HG03354 (cell line): ENCODE results near the gene C1QTNF6.

Experiments used
- ATAC-seq: cut with Tn5 transposase; IDR thresholded peaks from one replicate; pipeline ENCODE4 v1.9.1; 2021; ENCODE audit warnings: mild to moderate bottlenecking; ENCODE audit not compliant: unreplicated experiment, poor library complexity, severe bottlenecking

C1QTNF6 gene

DNA sequence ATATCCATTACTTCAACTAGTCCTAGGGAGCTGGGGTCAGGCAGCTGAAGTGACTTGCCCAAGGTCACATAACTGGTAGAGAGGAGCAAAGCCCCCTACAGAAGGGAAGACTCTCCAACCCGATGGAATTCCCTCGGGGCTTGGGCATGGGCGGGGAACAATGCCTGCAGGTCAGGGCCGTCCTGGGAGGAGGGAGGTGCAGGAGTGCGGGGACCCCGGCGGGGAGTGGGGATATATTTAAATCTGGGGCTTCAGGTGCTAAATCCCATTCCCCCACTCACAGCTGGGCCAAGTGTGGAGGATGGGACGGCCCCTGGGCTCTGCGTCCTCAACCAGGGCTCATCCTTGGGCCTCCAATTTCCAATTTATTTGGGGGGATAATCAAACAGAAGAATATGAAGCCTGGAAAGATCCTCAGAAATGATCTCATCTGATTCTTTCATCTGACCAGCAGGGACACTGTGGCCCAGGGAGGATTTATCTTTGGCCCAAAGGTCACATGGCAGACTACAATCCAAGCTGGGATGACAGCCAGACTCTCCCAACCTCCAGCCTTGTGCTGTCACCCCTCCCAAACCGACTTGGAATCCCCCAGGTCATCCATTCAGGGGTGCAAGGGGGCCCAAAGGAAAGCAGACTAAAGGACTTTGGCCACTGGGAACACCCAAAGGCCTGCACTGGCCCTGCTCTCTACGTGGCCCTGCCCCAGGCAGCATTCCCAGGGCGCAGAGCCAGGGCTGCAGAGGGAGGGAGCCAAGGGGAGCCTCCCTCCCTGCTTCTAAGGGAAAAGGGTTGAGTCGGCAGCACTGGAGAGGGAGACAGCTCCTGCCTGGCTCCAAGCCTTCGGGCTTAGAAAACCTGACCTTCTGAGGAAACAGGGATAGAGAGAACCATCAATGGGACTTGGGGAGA, 8.7 kb upstream of the C1QTNF6 start:
- no peak for ATAC-seq

DNA sequence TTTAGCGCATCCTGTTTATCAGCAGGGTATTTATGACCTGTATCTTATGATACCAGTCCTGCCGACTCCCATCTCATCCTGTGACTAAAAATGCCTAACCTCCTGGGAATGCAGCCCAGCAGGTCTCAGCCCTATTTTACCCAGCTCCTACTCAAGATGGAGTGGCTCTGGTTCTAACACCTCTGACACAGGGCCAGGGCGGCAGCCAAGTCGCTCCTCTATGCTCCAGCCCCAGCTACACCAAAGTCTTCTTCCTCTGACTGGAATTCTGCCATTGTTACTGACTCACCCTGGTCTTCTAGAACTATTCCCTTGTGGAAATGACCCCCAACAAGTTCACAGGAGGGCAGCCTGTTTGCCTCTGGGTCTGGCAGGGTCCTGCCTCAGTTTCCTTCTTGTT, 7.9 kb upstream of the C1QTNF6 start:
- ATAC-seq = no peak

- ATAC-seq = no peak
These were observed 6.7 kb upstream of the C1QTNF6 start for GRCh38 chr22:37194750-37195149.

- ATAC-seq = no peak
These were observed 5.7 kb upstream of the C1QTNF6 start for GRCh38 chr22:37193629-37194191.

DNA sequence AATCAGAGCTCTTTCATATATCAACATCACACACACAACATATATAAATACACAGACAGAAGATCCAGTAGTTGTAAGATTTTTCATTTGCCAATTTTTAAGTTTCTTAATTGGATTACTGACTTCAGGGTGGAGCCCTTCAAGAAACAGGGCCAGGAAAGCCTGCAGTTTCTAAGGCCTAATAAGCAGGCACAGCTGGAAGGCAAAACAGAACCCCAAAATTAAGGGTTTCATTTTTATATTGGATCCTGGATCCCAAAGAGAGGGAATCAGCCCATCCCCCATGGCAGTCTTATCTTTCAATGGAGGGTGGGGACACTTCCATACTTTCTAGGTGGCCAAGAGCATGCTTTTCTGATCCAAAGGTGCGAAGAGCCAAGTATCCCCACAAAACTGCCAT, 4.7 kb upstream of the C1QTNF6 start:
- ATAC-seq = no peak

DNA sequence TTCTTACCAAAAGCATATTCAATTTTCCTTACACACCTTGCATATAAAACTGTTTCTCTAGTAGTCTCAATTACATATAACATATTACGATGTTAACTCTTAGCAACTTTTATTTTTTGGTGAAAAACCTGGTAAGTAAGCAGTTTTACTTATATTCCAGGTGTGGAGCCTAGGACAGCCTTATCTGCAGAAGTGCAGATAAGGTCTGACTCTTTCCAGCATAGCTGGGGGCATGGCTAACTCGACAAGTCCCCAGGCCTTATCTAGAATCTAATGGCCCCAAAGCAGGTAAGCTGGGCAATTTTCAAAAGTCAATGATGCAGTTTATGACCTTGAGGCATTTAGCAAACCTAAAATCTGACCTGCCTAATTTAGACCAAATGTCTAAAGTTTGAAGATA, 4.2 kb upstream of the C1QTNF6 start:
- no peak for ATAC-seq

DNA sequence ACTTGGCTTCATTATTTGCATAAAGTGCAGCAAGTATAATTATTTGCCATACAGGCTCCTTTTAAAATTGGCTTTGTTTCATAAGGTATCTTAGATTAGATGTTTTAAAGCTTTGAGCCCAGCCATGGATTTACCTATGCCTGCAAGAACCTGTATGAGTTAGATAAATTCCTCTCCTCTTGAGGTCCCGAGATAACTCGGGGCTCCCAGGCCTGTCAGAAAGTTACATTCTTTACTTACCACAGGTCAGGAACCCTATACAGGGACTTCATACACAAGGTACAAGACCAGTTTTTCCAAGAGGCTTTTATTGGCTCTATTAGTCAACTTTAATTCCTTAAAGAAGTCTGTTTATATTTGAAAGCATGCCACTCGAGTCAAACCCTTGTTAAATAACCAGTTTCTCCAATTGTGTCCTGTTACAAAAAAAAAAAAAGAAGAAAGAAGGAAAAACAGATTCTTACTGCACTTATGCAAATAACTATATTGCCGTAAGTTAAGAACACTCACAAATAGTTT, 2.3 kb upstream of the C1QTNF6 start:
- no peak for ATAC-seq

DNA sequence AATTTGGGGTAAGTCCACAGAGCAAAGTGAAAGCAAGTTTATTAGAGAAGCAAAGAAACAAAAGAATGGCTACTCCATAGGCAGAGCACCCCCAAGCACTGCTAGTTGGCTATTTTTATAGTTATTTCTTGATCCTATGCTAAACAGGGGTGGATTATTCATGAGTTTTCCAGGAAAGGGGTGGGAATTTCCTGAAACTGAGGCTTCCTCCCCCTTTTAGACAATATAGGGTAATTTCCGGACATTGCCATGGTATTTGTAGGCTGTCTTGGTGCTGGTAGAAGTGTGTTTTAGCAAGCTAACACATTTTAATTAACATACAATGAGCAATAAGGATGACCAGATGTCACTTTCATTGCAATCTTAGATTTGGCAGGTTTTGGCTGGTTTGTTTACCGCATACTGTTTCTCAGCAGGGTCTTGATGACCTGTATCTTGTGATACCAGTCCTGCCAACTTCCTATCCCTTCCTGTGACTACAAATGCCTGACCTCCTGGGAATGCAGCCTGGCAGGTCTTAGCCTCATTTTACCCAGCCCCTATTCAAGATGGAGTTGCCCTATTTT, 937 bp upstream of the C1QTNF6 start:
- no peak for ATAC-seq

DNA sequence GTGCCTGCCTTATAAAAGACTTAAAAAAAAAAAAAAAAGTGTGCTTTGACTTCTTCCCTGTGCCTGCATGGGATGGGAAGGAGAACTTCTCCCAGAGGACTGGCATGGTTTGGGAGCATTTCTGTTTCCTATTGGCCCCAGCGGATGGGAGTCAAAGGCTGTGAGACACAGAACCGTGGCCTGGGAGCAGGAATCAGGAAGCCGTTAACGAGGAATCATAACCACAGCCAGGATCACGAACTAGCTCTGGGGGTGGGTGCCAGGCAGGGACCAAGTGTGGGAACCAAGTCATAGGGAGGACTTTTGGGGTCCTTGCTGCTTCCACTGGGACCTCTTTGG, 526 bp downstream of the C1QTNF6 start:
- ATAC-seq = no peak

- no peak for ATAC-seq
These were observed 987 bp downstream of the C1QTNF6 start for GRCh38 chr22:37186997-37187522.

DNA sequence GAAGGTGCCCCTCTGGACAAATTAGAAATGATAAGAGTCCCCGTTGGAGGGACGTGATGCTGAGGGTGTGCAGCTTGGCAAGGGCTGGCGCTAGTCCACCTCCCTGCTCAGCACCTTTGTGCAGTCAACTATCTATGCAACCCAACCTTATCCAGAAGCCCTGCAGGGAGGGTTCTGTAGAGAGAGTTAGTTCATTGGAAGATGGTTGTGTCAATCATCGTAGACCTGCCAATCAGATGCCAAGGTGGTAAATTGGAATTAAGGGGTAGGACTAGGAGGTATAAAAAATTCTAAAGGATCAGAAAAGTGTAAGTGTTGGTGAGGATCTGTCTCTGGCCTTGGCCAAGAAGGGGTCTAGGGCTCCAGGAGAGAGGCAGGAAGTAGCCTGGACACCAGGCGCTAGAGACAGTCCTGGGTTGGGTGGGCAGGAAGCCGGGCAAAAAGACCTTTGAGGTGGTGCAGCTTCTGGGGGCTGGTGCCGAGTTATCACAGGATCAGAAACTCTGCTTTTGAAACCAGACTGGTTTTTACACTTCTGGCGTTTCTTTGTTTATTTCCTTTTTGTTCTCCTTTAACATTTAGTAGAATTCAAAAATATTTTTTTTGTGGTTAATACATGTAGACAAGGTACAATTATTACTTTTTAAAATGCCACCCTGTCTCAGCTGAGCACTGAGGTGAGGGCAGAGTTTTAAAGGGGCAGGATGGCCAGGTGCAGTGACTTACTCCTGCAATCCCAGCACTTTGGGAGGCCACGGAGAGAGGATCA, 1.6 kb downstream of the C1QTNF6 start:
- no peak for ATAC-seq

DNA sequence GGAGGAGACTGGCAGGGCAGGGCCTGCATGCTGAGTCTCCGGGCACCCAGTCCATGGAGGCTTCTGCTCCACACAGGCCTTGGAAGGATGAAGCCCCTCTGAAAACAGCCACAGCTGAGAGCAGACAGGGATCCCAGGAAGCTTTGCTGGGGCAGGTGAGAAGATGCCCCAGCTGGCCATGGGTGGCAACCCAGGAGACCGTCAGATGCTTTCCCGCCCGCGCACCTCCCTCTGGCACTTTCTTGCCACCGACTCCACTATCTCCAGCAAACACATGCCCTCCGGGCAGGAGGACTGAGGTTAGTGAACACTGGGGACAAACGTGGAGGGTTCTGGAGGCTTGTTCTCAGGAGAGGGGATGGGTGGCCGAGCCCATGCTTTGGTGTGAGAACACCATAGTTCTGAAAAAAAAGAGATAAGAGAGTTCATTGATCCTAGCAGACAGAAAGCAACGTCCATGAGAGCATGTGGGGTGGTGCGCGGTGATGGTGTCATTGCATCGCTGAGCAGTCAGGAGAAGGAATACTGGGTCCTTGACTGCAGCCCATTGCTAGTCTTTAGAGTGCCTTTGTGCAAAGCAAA, 2.3 kb downstream of the C1QTNF6 start:
- ATAC-seq = no peak

- no peak for ATAC-seq
These were observed 3.1 kb downstream of the C1QTNF6 start for GRCh38 chr22:37184816-37185541.

DNA sequence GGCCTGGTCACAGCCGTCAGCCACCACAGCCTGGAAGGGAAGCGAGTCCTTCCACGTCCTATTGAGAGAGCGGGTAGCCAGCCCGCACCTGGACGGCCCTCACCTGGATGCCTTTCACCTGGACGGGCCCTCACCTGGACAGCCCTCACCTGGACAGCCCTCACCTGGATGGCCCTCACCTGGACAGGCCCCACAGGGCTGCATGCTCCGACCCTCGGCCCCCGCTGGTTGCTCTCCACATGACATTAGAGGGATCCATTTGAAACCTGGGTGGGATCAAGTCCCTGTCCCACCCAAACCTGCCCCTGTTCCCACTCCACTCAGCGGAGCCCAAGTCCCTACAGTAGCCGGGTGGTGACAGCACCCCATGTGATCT, 3.7 kb downstream of the C1QTNF6 start:
- ATAC-seq = no peak

DNA sequence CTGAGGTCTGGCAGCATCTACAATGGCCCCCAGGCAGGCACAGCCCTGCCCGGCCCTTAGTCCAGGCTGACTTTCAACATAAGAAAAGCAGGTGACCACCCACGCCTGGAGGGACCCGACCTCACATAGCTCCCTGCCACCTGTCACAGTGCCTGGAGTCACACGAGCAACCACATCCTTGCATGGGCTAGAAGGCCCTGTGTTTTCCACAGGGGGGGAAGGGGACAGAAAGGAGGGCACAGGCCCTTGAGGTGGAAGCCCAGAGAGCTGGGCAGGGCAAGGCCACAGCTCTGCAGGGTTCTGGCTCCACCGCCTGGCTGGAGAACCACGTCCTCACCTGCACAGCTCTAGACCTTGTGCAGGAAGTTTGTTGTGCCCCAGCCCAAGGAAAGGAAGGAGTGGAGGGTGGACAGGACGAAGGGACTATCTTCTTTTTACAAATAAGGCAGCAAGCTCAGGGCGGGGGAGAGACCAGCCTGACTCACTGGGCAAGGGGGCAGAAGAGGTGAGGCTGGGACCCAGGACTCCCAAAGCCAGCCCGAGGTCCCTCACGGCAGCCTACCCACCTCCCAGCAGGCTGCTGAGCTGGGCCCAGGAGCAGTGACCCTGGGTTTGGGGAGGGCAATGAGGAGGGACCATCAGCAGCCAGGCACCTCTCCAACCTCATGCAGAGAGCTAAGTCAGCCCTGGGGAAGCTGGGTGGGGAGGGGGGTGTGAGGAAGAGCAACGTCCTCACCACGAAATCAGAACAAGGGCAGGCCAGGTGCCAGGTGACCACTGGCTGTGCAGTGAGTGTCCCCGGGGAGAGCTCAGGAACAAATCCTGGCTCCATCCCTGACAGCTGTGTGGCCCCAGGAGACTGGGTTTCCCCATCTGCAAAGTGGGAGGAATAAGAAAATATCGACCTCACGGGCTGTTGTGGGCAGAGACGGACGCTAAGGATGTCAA, 4.3 kb downstream of the C1QTNF6 start:
- no peak for ATAC-seq

GRCh38 chr22:37182949-37183245, 5.2 kb downstream of the C1QTNF6 start:
- no peak for ATAC-seq

DNA sequence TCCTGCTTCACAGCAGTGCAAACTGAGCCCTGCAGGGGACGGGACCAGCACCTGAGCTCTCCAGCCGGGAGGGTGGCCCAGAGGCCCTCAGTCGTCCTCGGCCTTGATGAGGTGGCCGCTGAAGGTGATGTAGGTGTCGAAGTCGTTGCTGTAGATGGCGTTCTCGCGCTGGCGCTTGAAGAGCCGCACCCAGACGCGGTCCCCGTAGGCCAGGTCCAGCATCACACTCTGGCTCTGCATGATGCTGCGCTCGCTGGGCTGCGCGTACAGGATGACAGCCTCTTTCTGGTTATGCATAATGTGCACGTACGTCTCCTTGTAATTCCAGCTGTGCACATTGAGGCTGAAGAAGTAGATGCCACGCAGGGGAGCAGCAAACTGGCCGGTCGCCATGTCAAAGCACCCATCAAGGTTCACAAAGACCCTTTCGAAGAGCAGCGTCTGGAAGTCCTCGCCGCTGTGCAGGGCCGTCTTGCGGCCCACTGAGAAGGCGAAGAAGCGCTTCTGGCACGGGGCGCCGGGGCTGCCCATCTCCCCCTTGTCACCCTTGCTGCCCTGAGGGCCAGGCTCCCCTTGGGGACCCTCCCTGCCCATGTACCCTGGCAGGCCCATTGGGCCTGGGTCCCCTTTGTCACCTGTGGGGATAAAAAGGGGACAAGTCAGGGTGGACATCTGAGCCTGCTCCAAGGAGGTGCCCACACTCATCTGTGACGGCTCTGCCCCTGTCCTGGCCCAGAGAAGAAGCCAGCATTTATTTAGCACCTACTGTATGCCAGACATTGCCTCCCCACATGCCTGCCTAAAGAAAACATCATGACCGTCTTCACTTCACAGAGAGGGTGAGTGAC, 5.7 kb downstream of the C1QTNF6 start:
- no peak for ATAC-seq
